Endothelial cell of umbilical vein (primary cell): ENCODE measurements around the gene ANO6.

Experiments
- EZH2 ChIP-seq: IDR thresholded peaks from 2 replicates; pipeline ENCODE4 v1.6.1; 2012; ENCODE audit warnings: borderline replicate concordance, low read depth, mild to moderate bottlenecking, moderate library complexity, low read length, inconsistent platforms; ENCODE audit not compliant: severe bottlenecking
- FOS ChIP-seq: IDR thresholded peaks from 2 replicates; pipeline ENCODE4 v1.6.1; 2011; ENCODE audit warnings: mild to moderate bottlenecking, low read length, moderate library complexity, borderline replicate concordance; ENCODE audit not compliant: insufficient read depth
- GATA2 ChIP-seq: IDR thresholded peaks from 2 replicates; pipeline ENCODE4 v1.7.0; 2011; ENCODE audit warnings: low read depth, mild to moderate bottlenecking, moderate library complexity, mixed read lengths, low read length; ENCODE audit not compliant: insufficient read length, insufficient read depth
- JUN ChIP-seq: IDR thresholded peaks from 2 replicates; pipeline ENCODE4 v1.6.1; 2011; ENCODE audit warnings: borderline replicate concordance, low read depth; ENCODE audit not compliant: insufficient read length, insufficient read depth
- MYC ChIP-seq: IDR thresholded peaks from one replicate; pipeline ENCODE4 v1.6.1; 2011; ENCODE audit warnings: mild to moderate bottlenecking, low read depth, low read length
- POLR2A ChIP-seq: IDR thresholded peaks from 2 replicates; pipeline ENCODE4 v1.6.1; 2012; ENCODE audit warnings: low read depth, mild to moderate bottlenecking, control low read depth, low read length
- POLR2AphosphoS5 ChIP-seq: IDR thresholded peaks from 2 replicates; pipeline ENCODE4 v1.6.1; 2012; ENCODE audit warnings: low read depth, mild to moderate bottlenecking, control low read depth, low read length, moderate library complexity; ENCODE audit not compliant: insufficient read depth
- TF ChIP-seq, protein P1 (sequence below), 2 donors: IDR thresholded peaks; 1 replicate in 1 of 2; 2 replicates in 1 of 2; pipeline ENCODE4 v1.5.1; 2011; ENCODE audit warnings: low read length in 2 of 2, mild to moderate bottlenecking in 2 of 2, moderate library complexity in 2 of 2, control low read depth in 1 of 2, inconsistent platforms in 1 of 2, low read depth in 1 of 2; ENCODE audit not compliant: insufficient read depth in 1 of 2; ENCODE audit errors: extremely low read depth in 1 of 2
- TF ChIP-seq, protein P2 (sequence below): IDR thresholded peaks from 2 replicates; pipeline ENCODE4 v1.6.1; 2011; ENCODE audit not compliant: insufficient read depth, insufficient read length

DNA sequence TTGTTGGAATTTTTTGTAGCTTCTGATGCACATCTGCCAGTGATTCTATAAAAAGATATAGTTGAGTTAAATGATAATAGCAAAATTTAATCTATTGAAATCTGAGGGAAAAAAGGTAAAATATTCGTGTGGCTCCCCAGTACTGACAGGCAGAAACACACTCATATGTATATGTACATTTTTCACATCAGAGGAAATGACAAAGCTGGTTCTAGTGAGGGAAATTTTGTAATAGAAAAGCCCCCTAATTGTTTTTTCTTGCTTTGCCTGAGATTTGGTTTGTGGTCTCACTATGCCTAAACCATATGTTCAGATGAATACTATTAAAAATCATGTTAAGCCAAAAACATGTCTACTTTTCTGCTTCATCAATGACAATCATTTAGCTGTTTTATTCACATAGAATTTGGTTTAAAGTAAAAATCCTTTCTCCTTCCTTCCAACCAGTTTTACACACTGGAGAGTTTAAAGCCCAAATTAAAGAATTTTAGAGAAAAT is 203.5 kb downstream of the ANO6 start:
- no peak for TF ChIP-seq EZH2
- TF ChIP-seq, protein P1, sequence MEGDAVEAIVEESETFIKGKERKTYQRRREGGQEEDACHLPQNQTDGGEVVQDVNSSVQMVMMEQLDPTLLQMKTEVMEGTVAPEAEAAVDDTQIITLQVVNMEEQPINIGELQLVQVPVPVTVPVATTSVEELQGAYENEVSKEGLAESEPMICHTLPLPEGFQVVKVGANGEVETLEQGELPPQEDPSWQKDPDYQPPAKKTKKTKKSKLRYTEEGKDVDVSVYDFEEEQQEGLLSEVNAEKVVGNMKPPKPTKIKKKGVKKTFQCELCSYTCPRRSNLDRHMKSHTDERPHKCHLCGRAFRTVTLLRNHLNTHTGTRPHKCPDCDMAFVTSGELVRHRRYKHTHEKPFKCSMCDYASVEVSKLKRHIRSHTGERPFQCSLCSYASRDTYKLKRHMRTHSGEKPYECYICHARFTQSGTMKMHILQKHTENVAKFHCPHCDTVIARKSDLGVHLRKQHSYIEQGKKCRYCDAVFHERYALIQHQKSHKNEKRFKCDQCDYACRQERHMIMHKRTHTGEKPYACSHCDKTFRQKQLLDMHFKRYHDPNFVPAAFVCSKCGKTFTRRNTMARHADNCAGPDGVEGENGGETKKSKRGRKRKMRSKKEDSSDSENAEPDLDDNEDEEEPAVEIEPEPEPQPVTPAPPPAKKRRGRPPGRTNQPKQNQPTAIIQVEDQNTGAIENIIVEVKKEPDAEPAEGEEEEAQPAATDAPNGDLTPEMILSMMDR (IDR thresholded peaks at IDR 0.05; ENCODE audit: extremely low read depth in 1 of 2, insufficient read depth in 1 of 2, low read depth in 1 of 2, low read length in 2 of 2): no peak
- TF ChIP-seq POLR2A: no peak
- TF ChIP-seq GATA2: no peak
- TF ChIP-seq POLR2AphosphoS5: no peak
- no peak for TF ChIP-seq JUN
- no peak for TF ChIP-seq MYC
- no peak for TF ChIP-seq FOS
- TF ChIP-seq, protein P2, sequence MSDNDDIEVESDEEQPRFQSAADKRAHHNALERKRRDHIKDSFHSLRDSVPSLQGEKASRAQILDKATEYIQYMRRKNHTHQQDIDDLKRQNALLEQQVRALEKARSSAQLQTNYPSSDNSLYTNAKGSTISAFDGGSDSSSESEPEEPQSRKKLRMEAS: no peak
